H9 (cell line): Measurements from ENCODE around the gene AP1S3. TPM values are rescaled to one million over a fixed set of nuclear protein-coding genes. Genes with fewer than 3 reads are reported as not detected.
A peak's percentile ranks its signal among the peaks of the same experiment; 100 is the strongest.

Experiments used
- DNase-seq: peaks from one replicate; pipeline ENCODE4 v3.0.0-alpha.2; 2017
- H2AFZ ChIP-seq: one replicate; pipeline ENCODE4 v1.6.1; 2013; ENCODE audit warnings: mild to moderate bottlenecking, low read length, control low read depth, moderate library complexity
- H2AK5ac ChIP-seq: 2 replicates; pipeline ENCODE4 v1.6.1; 2013; ENCODE audit warnings: low read length, control low read depth, mixed read lengths; ENCODE audit not compliant: insufficient read length
- H2BK120ac ChIP-seq: one replicate; pipeline ENCODE4 v1.6.1; 2013; ENCODE audit warnings: low read depth, mild to moderate bottlenecking, low read length, control low read depth, inconsistent platforms; ENCODE audit not compliant: poor library complexity, severe bottlenecking
- H2BK12ac ChIP-seq: 2 replicates; pipeline ENCODE4 v1.6.1; 2013; ENCODE audit warnings: low read length, control low read depth, mixed read lengths, low read depth; ENCODE audit not compliant: insufficient read length
- H2BK15ac ChIP-seq: 2 replicates; pipeline ENCODE4 v1.6.1; 2013; ENCODE audit warnings: low read depth, low read length, control low read depth
- H2BK20ac ChIP-seq: one replicate; pipeline ENCODE4 v1.6.1; 2013; ENCODE audit warnings: low read depth, mild to moderate bottlenecking, low read length, control low read depth, inconsistent platforms; ENCODE audit not compliant: poor library complexity, severe bottlenecking
- H2BK5ac ChIP-seq: 2 replicates; pipeline ENCODE4 v1.6.1; 2013; ENCODE audit warnings: low read length, control low read depth, mixed read lengths; ENCODE audit not compliant: insufficient read length
- H3K14ac ChIP-seq: 2 replicates; pipeline ENCODE4 v1.6.1; 2013; ENCODE audit warnings: low read length, control low read depth; ENCODE audit not compliant: insufficient read depth
- H3K18ac ChIP-seq: 2 replicates; pipeline ENCODE4 v1.6.1; 2013; ENCODE audit warnings: low read depth, mild to moderate bottlenecking, mixed read lengths, low read length, control low read depth; ENCODE audit not compliant: insufficient read length
- H3K23ac ChIP-seq: 2 replicates; pipeline ENCODE4 v1.6.1; 2013; ENCODE audit warnings: low read length, control low read depth, mixed read lengths, low read depth; ENCODE audit not compliant: insufficient read length
- H3K23me2 ChIP-seq: 2 replicates; pipeline ENCODE4 v1.6.1; 2013; ENCODE audit warnings: low read depth, mild to moderate bottlenecking, mixed read lengths, low read length, control low read depth; ENCODE audit not compliant: insufficient read length, poor library complexity, severe bottlenecking
- H3K27ac ChIP-seq: 2 replicates; pipeline ENCODE4 v1.5.1; 2013; ENCODE audit warnings: low read length, control low read depth, mixed read lengths, low read depth; ENCODE audit not compliant: insufficient read length
- H3K27me3 ChIP-seq: 2 replicates; pipeline ENCODE4 v1.6.1; 2013; ENCODE audit warnings: low read length, control low read depth, inconsistent platforms; ENCODE audit not compliant: insufficient read depth
- H3K4ac ChIP-seq: 2 replicates; pipeline ENCODE4 v1.6.1; 2013; ENCODE audit warnings: low read depth, mild to moderate bottlenecking, control low read depth, inconsistent platforms, low read length, moderate library complexity
- H3K4me1 ChIP-seq: 2 replicates; pipeline ENCODE4 v1.6.1; 2013; ENCODE audit warnings: low read length, control low read depth, inconsistent platforms; ENCODE audit not compliant: insufficient read depth
- H3K4me2 ChIP-seq: 2 replicates; pipeline ENCODE4 v1.6.1; 2013; ENCODE audit warnings: low read length, control low read depth, mixed read lengths; ENCODE audit not compliant: insufficient read length, insufficient read depth
- H3K56ac ChIP-seq: 2 replicates; pipeline ENCODE4 v1.6.1; 2013; ENCODE audit warnings: low read depth, mild to moderate bottlenecking, mixed read lengths, low read length, control low read depth; ENCODE audit not compliant: insufficient read length
- H3K79me1 ChIP-seq: 2 replicates; pipeline ENCODE4 v1.6.1; 2013; ENCODE audit warnings: low read depth, mild to moderate bottlenecking, moderate library complexity, low read length, control low read depth, inconsistent platforms; ENCODE audit not compliant: insufficient read depth, poor library complexity, severe bottlenecking
- H3K79me2 ChIP-seq: 2 replicates; pipeline ENCODE4 v1.6.1; 2013; ENCODE audit warnings: low read length, control low read depth, inconsistent platforms; ENCODE audit not compliant: insufficient read depth
- H3K9ac ChIP-seq: 2 replicates; pipeline ENCODE4 v1.6.1; 2013; ENCODE audit warnings: low read length, control low read depth, mixed read lengths; ENCODE audit not compliant: insufficient read length; ENCODE audit errors: extremely low read depth
- H3K9me3 ChIP-seq: one replicate; pipeline ENCODE4 v1.6.1; 2013; ENCODE audit warnings: low read depth, low read length, inconsistent platforms; ENCODE audit not compliant: control insufficient read depth
- H3T11ph ChIP-seq: one replicate; pipeline ENCODE4 v1.6.1; 2013; ENCODE audit warnings: mild to moderate bottlenecking, low read length, control low read depth, inconsistent platforms
- H4K20me1 ChIP-seq: one replicate; pipeline ENCODE4 v1.6.1; 2013; ENCODE audit not compliant: control insufficient read depth, insufficient read length, insufficient read depth
- H4K5ac ChIP-seq: 2 replicates; pipeline ENCODE4 v1.6.1; 2013; ENCODE audit warnings: low read depth, mild to moderate bottlenecking, mixed read lengths, low read length, control low read depth; ENCODE audit not compliant: insufficient read length
- H4K8ac ChIP-seq: replicated peaks from 2 replicates; pipeline ENCODE4 v1.6.1; 2013; ENCODE audit warnings: low read length, control low read depth, mixed read lengths, low read depth; ENCODE audit not compliant: insufficient read length
- H4K91ac ChIP-seq: 2 replicates; pipeline ENCODE4 v1.6.1; 2013; ENCODE audit warnings: low read depth, mild to moderate bottlenecking, moderate library complexity, mixed read lengths, low read length, control low read depth; ENCODE audit not compliant: insufficient read length
- H3K27ac Mint-ChIP-seq, 3 experiments: 2 replicates in 2 of 3; 3 replicates in 1 of 3; pipeline ENCODE4 v1.8.0; 2020 to 2021; ENCODE audit warnings: mixed read lengths in 3 of 3, mild to moderate bottlenecking in 1 of 3, moderate library complexity in 1 of 3
- H3K27me3 Mint-ChIP-seq: 2 replicates; pipeline ENCODE4 v1.8.0; 2021; ENCODE audit warnings: low read depth, mild to moderate bottlenecking, moderate library complexity, mixed read lengths
- H3K36me3 Mint-ChIP-seq, 3 experiments: 2 replicates in 2 of 3; 3 replicates in 1 of 3; pipeline ENCODE4 v1.8.0; 2020 to 2021; ENCODE audit warnings: low read depth in 3 of 3, mixed read lengths in 3 of 3; ENCODE audit not compliant: insufficient read depth in 1 of 3
- H3K4me1 Mint-ChIP-seq, 2 experiments: 2 replicates each; pipeline ENCODE4 v1.8.0; 2020; ENCODE audit warnings: mixed read lengths in 2 of 2
- H3K4me3 Mint-ChIP-seq, 2 experiments: 2 replicates in 1 of 2; 3 replicates in 1 of 2; pipeline ENCODE4 v1.8.0; 2020 to 2021; ENCODE audit warnings: mild to moderate bottlenecking in 2 of 2, mixed read lengths in 2 of 2, moderate library complexity in 1 of 2
- H3K9me3 Mint-ChIP-seq, 2 experiments: 2 replicates in 1 of 2; 3 replicates in 1 of 2; pipeline ENCODE4 v1.8.0; 2020; ENCODE audit warnings: mild to moderate bottlenecking in 2 of 2, mixed read lengths in 2 of 2, moderate library complexity in 1 of 2
- WGBS: extraction: QIAGEN DNeasy Blood & Tissue Kit; methylation state at CpG from one replicate; pipeline ENCODE4 v1.1.7; 2013; ENCODE audit warnings: missing lambda C conversion rate, low lambda C conversion rate, mixed read lengths; ENCODE audit not compliant: insufficient read length; ENCODE audit errors: extremely low coverage; 5-methylcytosine and 5-hydroxymethylcytosine counted together
- total RNA-seq: library from RNA; stranded (reverse); gene quantifications from 2 replicates; pipeline ENCODE4 v1.2.1, GENCODE V29; 2021
- TF ChIP-seq, protein P1 (sequence below): fragments of 200-600 bp; sonication (generic); conservative IDR thresholded peaks from 3 replicates; pipeline ENCODE4 v1.8.0; 2021; ENCODE audit warnings: antibody characterized with exemption, mild to moderate bottlenecking

The AP1S3 gene
- total RNA-seq, 1 experiment from 2014 or later, result 8.7 TPM

DNA sequence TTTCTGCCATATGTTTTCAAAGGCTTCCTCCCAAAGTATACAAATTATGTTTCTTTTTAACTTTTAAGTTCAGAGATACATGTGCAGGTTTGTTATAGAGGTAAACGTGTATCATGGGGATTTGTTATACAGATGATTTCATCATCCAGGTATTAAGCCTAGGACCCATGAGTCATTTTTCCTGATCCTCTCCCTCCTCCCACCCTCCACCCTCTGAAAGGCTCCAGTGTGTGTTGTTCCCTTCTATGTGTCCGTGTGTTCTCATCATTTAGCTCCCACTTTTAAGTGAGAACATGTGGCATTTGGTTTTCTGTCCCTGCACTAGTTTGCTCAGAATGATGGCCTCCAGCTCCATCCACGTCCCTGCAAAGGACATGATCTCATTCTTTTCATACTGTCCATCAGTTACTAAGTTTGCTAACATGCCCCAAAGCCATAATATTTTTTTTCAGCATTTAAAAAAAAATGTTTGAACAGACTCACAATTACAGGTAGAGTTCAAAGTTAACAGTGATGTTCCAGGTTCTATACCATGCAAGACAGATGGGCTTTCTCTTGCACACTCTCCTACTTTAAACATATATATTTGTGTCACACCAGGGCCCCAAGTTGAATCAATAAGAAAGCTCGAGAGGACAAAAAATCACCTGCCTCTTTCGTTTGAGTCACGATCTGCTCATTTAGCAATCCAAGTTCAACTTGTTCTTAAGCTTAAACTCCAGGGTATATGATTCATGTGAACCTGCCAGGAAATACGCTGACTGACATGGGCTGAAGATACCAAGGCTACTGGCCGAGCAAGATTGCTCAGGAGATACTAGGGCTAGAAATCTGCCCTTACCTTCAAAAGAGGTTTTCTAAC is 77.6 kb downstream of the AP1S3 start:
- Histone ChIP-seq H3K79me2 (no peaks in the 10 kb centered on the region), H3K27me3 (no peaks in the 10 kb centered on the region), H4K20me1 (no peaks in the 10 kb centered on the region), H3K23me2 (no peaks in the 10 kb centered on the region), H3K4me1 (no peaks in the 10 kb centered on the region), H3K4ac (no peak overlapping the region), H3K4me2 (no peak overlapping the region), H3K9ac (no peak overlapping the region), H2BK20ac (no peak overlapping the region), H2BK5ac (no peak overlapping the region), H4K8ac (no peak overlapping the region), H3K9me3 (no peaks in the 10 kb centered on the region), H3K14ac (no peak overlapping the region), H3T11ph (no peak overlapping the region), H2AFZ (no peak overlapping the region), H2AK5ac (no peak overlapping the region), H3K23ac (no peak overlapping the region), H3K79me1 (no peaks in the 10 kb centered on the region), H2BK12ac (no peak overlapping the region), H3K27ac (no peak overlapping the region), H2BK120ac (no peak overlapping the region), H3K18ac (no peak overlapping the region), H4K5ac (no peak overlapping the region), H4K91ac (no peak overlapping the region), H2BK15ac (no peak overlapping the region), H3K56ac (no peak overlapping the region)
- H3K9me3 Mint-ChIP-seq, result no peaks in the 10 kb centered on the region
- no CpG with 5 or more reads among the region's 8 CpGs for WGBS
- no peaks in the 10 kb centered on the region for H3K36me3 Mint-ChIP-seq
- peak overlapping the region in 1 of 3 experiments; percentile 92; a peak in 1 of 7 replicates for H3K27ac Mint-ChIP-seq
- no peaks in the 10 kb centered on the region for H3K4me1 Mint-ChIP-seq
- no peaks in the 10 kb centered on the region for H3K27me3 Mint-ChIP-seq
- H3K4me3 Mint-ChIP-seq, result no peak overlapping the region
- TF ChIP-seq, protein P1, sequence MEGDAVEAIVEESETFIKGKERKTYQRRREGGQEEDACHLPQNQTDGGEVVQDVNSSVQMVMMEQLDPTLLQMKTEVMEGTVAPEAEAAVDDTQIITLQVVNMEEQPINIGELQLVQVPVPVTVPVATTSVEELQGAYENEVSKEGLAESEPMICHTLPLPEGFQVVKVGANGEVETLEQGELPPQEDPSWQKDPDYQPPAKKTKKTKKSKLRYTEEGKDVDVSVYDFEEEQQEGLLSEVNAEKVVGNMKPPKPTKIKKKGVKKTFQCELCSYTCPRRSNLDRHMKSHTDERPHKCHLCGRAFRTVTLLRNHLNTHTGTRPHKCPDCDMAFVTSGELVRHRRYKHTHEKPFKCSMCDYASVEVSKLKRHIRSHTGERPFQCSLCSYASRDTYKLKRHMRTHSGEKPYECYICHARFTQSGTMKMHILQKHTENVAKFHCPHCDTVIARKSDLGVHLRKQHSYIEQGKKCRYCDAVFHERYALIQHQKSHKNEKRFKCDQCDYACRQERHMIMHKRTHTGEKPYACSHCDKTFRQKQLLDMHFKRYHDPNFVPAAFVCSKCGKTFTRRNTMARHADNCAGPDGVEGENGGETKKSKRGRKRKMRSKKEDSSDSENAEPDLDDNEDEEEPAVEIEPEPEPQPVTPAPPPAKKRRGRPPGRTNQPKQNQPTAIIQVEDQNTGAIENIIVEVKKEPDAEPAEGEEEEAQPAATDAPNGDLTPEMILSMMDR, result no peak
- no peak for DNase-seq
